ENCODE data around the gene TRIO.

GRCh38 chr5:14225173-14225834 is 82.2 kb downstream of the TRIO start:
- TF ChIP-seq MYC (IDR thresholded peaks at IDR 0.05; ENCODE audit: insufficient read depth, insufficient read length, insufficient replicate concordance, low read length, severe bottlenecking) (no peak), ZNF274 (IDR thresholded peaks at IDR 0.05; ENCODE audit: insufficient read depth, insufficient read length) (no peak), POLR2A (IDR thresholded peaks at IDR 0.05; ENCODE audit: low read depth, low read length) (no peak), SUZ12 (IDR thresholded peaks at IDR 0.05; ENCODE audit: unreplicated experiment) (no peak)
- TF ChIP-seq, protein P1, sequence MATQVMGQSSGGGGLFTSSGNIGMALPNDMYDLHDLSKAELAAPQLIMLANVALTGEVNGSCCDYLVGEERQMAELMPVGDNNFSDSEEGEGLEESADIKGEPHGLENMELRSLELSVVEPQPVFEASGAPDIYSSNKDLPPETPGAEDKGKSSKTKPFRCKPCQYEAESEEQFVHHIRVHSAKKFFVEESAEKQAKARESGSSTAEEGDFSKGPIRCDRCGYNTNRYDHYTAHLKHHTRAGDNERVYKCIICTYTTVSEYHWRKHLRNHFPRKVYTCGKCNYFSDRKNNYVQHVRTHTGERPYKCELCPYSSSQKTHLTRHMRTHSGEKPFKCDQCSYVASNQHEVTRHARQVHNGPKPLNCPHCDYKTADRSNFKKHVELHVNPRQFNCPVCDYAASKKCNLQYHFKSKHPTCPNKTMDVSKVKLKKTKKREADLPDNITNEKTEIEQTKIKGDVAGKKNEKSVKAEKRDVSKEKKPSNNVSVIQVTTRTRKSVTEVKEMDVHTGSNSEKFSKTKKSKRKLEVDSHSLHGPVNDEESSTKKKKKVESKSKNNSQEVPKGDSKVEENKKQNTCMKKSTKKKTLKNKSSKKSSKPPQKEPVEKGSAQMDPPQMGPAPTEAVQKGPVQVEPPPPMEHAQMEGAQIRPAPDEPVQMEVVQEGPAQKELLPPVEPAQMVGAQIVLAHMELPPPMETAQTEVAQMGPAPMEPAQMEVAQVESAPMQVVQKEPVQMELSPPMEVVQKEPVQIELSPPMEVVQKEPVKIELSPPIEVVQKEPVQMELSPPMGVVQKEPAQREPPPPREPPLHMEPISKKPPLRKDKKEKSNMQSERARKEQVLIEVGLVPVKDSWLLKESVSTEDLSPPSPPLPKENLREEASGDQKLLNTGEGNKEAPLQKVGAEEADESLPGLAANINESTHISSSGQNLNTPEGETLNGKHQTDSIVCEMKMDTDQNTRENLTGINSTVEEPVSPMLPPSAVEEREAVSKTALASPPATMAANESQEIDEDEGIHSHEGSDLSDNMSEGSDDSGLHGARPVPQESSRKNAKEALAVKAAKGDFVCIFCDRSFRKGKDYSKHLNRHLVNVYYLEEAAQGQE (IDR thresholded peaks at IDR 0.05; ENCODE audit: low read depth, low read length), result no peak
- TF ChIP-seq, protein P2, sequence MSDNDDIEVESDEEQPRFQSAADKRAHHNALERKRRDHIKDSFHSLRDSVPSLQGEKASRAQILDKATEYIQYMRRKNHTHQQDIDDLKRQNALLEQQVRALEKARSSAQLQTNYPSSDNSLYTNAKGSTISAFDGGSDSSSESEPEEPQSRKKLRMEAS (IDR thresholded peaks at IDR 0.05; ENCODE audit: low read depth, low read length), result no peak
- TF ChIP-seq, protein P3, sequence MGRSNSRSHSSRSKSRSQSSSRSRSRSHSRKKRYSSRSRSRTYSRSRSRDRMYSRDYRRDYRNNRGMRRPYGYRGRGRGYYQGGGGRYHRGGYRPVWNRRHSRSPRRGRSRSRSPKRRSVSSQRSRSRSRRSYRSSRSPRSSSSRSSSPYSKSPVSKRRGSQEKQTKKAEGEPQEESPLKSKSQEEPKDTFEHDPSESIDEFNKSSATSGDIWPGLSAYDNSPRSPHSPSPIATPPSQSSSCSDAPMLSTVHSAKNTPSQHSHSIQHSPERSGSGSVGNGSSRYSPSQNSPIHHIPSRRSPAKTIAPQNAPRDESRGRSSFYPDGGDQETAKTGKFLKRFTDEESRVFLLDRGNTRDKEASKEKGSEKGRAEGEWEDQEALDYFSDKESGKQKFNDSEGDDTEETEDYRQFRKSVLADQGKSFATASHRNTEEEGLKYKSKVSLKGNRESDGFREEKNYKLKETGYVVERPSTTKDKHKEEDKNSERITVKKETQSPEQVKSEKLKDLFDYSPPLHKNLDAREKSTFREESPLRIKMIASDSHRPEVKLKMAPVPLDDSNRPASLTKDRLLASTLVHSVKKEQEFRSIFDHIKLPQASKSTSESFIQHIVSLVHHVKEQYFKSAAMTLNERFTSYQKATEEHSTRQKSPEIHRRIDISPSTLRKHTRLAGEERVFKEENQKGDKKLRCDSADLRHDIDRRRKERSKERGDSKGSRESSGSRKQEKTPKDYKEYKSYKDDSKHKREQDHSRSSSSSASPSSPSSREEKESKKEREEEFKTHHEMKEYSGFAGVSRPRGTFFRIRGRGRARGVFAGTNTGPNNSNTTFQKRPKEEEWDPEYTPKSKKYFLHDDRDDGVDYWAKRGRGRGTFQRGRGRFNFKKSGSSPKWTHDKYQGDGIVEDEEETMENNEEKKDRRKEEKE (IDR thresholded peaks at IDR 0.05), result no peak
- TF ChIP-seq, protein P4, sequence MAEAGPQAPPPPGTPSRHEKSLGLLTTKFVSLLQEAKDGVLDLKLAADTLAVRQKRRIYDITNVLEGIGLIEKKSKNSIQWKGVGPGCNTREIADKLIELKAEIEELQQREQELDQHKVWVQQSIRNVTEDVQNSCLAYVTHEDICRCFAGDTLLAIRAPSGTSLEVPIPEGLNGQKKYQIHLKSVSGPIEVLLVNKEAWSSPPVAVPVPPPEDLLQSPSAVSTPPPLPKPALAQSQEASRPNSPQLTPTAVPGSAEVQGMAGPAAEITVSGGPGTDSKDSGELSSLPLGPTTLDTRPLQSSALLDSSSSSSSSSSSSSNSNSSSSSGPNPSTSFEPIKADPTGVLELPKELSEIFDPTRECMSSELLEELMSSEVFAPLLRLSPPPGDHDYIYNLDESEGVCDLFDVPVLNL (IDR thresholded peaks at IDR 0.05; ENCODE audit: low read depth, low read length), result no peak
